DOHH2 (cell line): Measurements from ENCODE around the gene DNASE1.

Experiments used
- CTCF ChIP-seq: fragments of 200-600 bp; sonication (generic); IDR thresholded peaks from one replicate; pipeline ENCODE4 v1.5.1; 2014; ENCODE audit warnings: antibody characterized with exemption, mild to moderate bottlenecking, low read depth, low read length; ENCODE audit not compliant: poor library complexity, severe bottlenecking
- EZH2phosphoT487 ChIP-seq: fragments of 200-600 bp; sonication (generic); IDR thresholded peaks from 2 replicates; pipeline ENCODE4 v1.6.1; 2017; ENCODE audit warnings: borderline replicate concordance, mild to moderate bottlenecking, antibody characterized with exemption, low read length, moderate library complexity, mixed read lengths

- TF ChIP-seq CTCF, result no peak
- no peak for TF ChIP-seq EZH2phosphoT487
Observed at GRCh38 chr16:3672571-3673041, 18.1 kb downstream of the DNASE1 start.
